Epithelial cell of proximal tubule (primary cell): ENCODE data around the gene CBX6. TPM values are rescaled to one million over a fixed set of nuclear protein-coding genes. Genes with fewer than 3 reads are reported as not detected.
"Not testable (repeated sequence)": the region's sequence is repeated elsewhere in the genome, so short reads cannot be mapped to it uniquely, and the experiment has no call there.

Source experiments
- DNase-seq: peaks from one replicate; pipeline ENCODE4 v3.0.0-alpha.2; 2011; ENCODE audit warnings: low read depth
- H3K4me3 ChIP-seq: 2 replicates; pipeline ENCODE4 v1.5.1; 2011; ENCODE audit warnings: low read depth, mild to moderate bottlenecking, low read length
- total RNA-seq: library from RNA; depleted of rRNA; stranded (reverse); fragments of >200 nt; gene quantifications from 2 replicates; pipeline ENCODE4 v1.2.3, GENCODE V29; 2015
- TF ChIP-seq, protein P1 (sequence below): conservative IDR thresholded peaks from 2 replicates; pipeline ENCODE4 v1.5.1; 2012; ENCODE audit warnings: low read depth, mild to moderate bottlenecking, low read length

The CBX6 gene
- total RNA-seq, 1 donor from 2014 or later = 36.7 TPM

DNA sequence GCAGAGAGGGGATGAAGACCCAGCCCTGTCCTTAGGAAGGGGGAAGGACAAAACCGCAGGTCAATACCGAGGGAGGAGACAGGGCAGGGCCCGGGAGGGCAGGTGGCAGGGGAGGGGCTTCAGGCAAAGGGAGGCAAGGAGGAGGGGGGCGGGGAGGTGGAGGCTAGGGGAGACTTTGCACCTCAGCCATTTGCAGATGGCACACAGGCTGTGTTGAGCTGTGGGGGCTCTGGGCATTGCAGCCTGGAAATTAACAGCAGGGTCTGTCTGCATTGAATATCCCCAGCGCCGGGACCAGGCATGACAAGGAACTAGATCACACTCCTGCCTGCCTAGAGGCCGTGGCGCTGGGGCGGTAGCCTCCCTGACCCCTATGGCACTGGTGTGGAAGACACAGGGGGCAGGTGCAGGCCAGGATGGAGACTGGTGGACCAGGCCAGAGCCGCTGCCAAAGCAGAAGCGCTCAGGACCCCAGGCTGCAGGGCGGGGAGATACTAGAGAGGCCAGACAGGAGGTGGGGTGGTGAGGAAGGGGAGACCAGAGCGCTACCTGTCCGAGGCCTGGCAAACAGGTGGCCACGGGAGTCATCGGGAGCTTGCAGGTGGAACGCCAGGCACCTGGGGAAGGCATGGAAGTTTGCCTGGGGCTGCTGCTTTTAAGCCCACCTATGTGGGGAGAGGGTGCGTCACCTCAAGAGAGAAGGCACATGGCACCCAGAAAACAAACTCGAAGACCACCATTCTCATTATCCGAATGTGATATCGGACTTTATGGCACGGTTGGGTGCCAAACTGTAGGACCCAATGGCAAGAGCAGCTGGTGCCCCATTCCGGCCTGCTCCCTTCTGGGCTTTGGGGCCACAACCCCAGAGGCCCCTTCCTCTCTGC, 11.5 kb downstream of the CBX6 start:
- H3K4me3 ChIP-seq = no peak overlapping the region
- TF ChIP-seq, protein P1, sequence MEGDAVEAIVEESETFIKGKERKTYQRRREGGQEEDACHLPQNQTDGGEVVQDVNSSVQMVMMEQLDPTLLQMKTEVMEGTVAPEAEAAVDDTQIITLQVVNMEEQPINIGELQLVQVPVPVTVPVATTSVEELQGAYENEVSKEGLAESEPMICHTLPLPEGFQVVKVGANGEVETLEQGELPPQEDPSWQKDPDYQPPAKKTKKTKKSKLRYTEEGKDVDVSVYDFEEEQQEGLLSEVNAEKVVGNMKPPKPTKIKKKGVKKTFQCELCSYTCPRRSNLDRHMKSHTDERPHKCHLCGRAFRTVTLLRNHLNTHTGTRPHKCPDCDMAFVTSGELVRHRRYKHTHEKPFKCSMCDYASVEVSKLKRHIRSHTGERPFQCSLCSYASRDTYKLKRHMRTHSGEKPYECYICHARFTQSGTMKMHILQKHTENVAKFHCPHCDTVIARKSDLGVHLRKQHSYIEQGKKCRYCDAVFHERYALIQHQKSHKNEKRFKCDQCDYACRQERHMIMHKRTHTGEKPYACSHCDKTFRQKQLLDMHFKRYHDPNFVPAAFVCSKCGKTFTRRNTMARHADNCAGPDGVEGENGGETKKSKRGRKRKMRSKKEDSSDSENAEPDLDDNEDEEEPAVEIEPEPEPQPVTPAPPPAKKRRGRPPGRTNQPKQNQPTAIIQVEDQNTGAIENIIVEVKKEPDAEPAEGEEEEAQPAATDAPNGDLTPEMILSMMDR = no peak
- DNase-seq = no peak

DNA sequence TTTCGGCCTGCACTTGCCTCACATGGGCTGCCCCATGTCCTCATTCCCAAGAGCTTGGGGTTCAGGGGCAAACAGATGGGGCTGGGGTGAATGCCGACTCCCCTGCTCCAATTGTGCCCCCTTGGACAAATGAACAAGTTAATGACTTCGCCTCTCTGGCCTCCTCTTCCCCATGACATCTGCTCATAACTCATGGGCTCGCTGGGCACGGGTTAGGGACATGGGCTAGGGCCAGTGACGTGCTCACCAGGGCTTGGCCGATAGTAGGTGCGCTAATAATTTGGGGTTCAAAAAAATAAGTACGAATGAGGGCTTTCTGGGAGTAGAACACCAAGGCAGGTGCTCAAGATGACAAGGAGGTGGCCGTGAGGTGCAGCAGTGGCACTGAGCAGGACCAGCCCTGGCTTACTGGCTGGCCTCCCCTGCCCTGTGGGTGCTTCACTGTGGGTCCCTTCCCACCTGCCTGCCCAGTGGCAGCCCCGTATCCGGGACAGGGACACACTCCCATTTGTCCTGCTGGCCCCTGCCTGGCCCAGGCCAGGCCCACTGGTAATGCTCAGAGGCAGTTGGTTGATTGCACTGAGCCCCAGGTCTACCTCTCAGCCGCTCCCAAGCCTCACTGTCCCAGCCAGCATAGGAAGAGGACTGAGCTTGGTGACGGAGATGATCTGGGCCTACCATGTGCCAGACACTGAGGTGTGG, 12.3 kb downstream of the CBX6 start:
- no peak overlapping the region for H3K4me3 ChIP-seq
- TF ChIP-seq, protein P1 = no peak
- no peak for DNase-seq

DNA sequence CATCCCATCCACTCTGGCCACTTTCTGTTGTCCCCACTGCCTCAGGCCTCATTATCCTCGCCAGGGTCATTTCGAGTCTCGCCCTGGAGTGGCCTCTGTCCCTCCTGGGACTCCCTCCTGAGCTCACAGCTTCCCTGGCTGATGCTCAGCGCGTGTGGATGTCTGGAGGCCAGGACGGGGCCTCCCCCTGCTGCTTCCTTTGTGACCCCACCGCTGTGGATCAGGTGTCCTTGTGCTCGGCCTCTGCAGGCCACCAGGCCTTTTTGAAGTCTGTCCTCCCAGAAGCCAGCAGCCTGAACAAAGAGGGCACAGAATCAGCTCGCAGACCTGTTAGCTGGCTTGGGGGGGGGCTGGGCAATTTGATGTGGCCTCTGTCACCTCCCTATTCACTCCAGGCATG, 13.5 kb downstream of the CBX6 start:
- TF ChIP-seq, protein P1 = no peak
- DNase-seq = no peak

DNA sequence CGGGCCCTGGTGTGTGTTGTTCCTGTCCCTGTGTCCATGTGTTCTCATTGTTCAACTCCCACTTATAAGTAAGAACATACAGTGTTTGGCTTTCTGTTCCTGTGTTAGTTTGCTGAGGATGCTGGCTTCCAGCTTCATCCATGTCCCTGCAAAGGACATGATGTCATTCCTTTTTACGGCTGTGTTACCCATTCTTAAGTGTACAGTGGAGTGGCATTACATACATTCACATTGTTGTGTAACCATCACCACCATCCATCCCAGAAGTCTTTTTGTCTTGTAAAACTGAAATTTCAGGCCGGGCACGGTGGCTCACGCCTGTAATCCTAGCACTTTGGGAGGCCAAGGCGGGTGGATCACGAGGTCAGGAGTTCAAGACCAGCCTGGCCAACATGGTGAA, 17.5 kb downstream of the CBX6 start:
- not testable (repeated sequence) for H3K4me3 ChIP-seq, DNase-seq

More for the DNA sequence above, 13.5 kb downstream of the CBX6 start:
- no peak overlapping the region for H3K4me3 ChIP-seq

DNA sequence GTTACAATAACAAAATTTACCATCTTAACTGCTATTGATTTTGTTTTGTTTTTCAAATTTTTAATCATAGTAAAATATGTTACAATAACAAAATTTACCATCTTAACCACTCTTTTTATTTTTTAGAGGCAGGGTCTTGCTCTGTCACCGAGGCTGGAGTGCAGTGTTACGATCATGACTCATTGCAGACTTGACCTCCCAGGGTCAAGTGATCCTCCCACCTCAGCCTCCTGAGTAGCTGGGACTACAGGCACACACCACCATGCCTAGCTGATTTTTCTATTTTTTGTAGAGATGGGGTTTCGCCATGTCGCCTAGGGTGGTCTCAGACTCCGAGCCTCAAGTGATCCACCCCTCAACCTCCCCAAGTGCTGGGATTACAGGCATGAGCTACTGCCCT, 18.1 kb downstream of the CBX6 start:
- not testable (repeated sequence) for DNase-seq, H3K4me3 ChIP-seq

DNA sequence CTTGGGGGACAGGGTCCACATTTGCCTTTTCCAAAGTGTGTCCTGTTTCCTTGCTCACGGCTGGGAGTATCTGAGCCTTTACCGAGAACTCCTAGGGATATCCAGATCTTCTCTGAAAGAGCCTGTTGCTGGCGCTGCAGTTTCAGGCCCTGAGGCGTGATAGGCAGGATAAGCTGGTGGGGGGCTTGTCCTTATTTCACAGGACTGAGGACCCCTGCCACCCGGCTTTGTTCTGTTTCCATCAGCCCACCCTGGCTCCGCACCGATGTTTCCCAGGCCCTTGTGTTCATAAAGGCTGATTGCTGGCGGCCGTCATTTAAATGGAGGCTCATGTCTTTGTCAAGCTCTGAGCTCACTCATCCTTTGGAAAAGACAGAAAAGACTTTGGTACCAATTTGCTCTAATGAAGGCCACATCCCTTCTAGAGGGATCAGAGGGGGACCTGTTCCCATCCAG, 18.8 kb downstream of the CBX6 start:
- DNase-seq = no peak
- H3K4me3 ChIP-seq = no peak overlapping the region
- TF ChIP-seq, protein P1 = no peak

DNA sequence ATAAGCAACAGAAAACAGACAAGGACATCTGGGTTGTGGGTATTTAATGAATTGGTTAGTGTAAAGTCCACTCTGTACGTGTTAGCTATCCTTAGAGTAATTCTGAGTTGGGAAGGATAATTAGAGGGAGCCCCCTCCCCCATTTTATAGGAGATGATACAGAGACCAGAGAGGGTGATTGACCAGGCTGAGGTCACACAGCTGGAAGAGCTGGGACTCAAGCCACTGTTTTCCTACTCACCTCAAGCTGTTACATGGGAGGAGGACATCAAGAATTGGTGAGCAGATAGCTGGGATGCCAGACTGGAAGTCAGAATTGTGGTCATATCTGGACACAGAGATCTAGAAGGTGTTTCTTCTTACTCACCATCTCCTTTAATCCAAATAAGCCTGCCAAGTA, 19.5 kb downstream of the CBX6 start:
- TF ChIP-seq, protein P1 = no peak
- no peak for DNase-seq
- no peak overlapping the region for H3K4me3 ChIP-seq
